IPS DF 6.9 (cell line): Measurements from ENCODE around the gene DIP2B.

Source experiments
- DNase-seq: peaks from one replicate; pipeline ENCODE4 v3.0.0-alpha.2; 2013; ENCODE audit warnings: low read depth, low spot score
- H3K27ac ChIP-seq: one replicate; pipeline ENCODE4 v1.5.1; 2013; ENCODE audit warnings: low read length, control low read depth
- H3K27me3 ChIP-seq: 2 replicates; pipeline ENCODE4 v1.6.1; 2013; ENCODE audit warnings: mild to moderate bottlenecking, low read length; ENCODE audit not compliant: control insufficient read depth, insufficient read depth
- H3K36me3 ChIP-seq: 2 replicates; pipeline ENCODE4 v1.6.1; 2013; ENCODE audit warnings: low read length; ENCODE audit not compliant: control insufficient read depth, insufficient read depth
- H3K4me1 ChIP-seq: 2 replicates; pipeline ENCODE4 v1.6.1; 2013; ENCODE audit warnings: low read length; ENCODE audit not compliant: control insufficient read depth, insufficient read depth
- H3K4me3 ChIP-seq: 2 replicates; pipeline ENCODE4 v1.5.1; 2013; ENCODE audit warnings: mild to moderate bottlenecking, low read length
- H3K9me3 ChIP-seq: 2 replicates; pipeline ENCODE4 v1.6.1; 2013; ENCODE audit warnings: low read length, inconsistent platforms; ENCODE audit not compliant: control insufficient read depth, insufficient read depth
- whole genome bisulfite sequencing: extraction: QIAGEN DNeasy Blood & Tissue Kit; methylation state at CpG from one replicate; pipeline ENCODE4 v1.1.7; 2013; ENCODE audit warnings: mixed read lengths, missing lambda C conversion rate; ENCODE audit not compliant: insufficient read length, insufficient coverage; 5-methylcytosine and 5-hydroxymethylcytosine counted together

DIP2B gene

DNA sequence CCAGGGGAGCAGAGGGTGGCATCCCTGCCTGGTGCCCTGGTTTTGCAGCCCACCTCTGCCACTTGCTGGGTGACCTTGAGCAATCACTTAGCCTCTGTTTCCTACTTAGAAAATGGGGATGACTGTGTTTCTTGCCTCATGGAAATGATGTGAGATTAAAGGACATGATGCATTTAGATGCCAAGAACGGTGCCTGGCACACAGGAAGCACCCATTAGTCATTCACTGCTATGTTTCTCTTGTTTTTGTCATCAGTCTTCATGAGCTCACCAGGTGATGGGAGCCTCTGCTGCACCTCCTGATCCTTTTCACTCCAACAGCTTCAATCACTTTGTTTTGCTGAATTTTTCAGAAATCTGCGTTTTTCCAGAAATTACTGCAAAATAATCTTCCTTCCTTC is 235.5 kb downstream of the DIP2B start:
- WGBS = no CpG with 5 or more reads among the region's 2 CpGs
- Histone ChIP-seq H3K4me1 (no peaks in the 10 kb centered on the region), H3K4me3 (no peak overlapping the region), H3K36me3 (peaks cover 10% of the 10 kb centered on the region; the same call in 1 of the 2 replicates), H3K9me3 (no peaks in the 10 kb centered on the region), H3K27ac (no peak overlapping the region), H3K27me3 (no peaks in the 10 kb centered on the region)
- no peak for DNase-seq

DNA sequence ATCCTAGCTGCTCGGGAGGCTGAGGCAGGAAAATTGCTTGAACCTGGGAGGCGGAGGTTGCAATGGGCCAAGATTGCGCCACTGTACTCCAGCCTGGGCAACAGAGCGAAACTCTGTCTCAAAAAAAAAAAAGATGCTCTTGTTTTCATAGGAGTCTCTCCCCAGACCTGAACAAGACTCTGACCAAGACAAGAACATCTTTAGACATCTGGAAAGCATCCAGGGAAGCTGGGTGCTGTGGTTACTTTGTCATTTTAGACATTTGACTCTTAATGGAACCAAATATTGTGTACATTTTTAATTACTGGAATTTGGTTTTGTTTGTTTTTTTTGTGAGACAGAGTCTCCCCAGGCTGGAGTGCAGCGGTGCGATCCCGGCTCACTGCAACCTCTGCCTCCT is 238.0 kb downstream of the DIP2B start:
- 0 out of 2 replicates have a peak, but pooled peaks cover under 1% of the 10 kb centered on the region for H3K4me1 ChIP-seq
- WGBS = no CpG with 5 or more reads among the region's 7 CpGs
- no peak overlapping the region for H3K4me3 ChIP-seq
- peaks cover 8% of the 10 kb centered on the region; the same call in 1 of the 2 replicates for H3K36me3 ChIP-seq
- no peaks in the 10 kb centered on the region for H3K9me3 ChIP-seq
- DNase-seq = no peak
- no peaks in the 10 kb centered on the region for H3K27me3 ChIP-seq
- H3K27ac ChIP-seq = no peak overlapping the region

DNA sequence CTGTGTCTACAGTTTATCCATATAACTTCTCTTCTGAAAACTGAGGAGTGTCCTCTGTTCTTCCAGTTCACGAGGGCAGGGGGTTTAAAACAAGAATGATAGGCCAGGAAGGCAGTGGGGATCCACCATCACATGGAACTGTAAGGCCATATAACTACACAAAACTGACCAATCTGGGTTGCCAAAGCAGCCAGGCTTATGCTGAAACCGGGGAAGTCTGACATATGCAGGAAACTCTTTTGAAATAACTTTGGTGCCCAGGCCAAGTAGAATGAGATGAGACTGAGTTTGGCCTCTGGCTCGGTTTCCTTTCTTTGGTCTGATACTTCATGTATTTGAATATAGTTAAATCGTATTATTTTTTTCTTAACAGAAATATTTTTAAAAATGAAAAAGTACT is 241.1 kb downstream of the DIP2B start:
- Histone ChIP-seq H3K4me1 (0 out of 2 replicates have a peak, but pooled peaks cover 2% of the 10 kb centered on the region), H3K4me3 (no peak overlapping the region), H3K27ac (no peak overlapping the region), H3K9me3 (no peaks in the 10 kb centered on the region), H3K36me3 (peaks cover 3% of the 10 kb centered on the region; the same call in 1 of the 2 replicates), H3K27me3 (no peaks in the 10 kb centered on the region)
- no CpG with 5 or more reads among the region's 4 CpGs for WGBS
- no peak for DNase-seq

DNA sequence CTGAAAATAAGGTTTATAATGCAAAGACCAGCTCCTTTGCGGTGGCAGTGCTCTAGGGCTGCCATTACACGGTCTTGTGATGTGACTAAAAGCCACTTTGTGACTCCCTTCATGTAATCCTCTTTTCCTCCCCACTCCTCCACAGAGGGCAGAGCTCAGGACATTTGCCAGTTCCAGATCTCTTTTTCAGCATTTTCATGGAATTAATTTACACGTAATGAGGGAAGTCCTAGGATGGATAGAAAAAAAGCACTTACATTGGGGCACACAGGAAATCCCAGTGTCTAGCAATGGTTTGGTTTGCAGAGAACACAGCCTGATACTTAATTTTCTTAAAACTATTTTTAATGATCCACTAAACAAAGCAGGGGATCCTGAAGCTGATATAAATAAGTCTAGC is 241.6 kb downstream of the DIP2B start:
- no peaks in the 10 kb centered on the region for H3K9me3 ChIP-seq
- H3K27ac ChIP-seq = no peak overlapping the region
- H3K27me3 ChIP-seq = no peaks in the 10 kb centered on the region
- no peak for DNase-seq
- peaks cover 3% of the 10 kb centered on the region; the same call in 1 of the 2 replicates for H3K36me3 ChIP-seq
- WGBS = no CpG with 5 or more reads among the region's 3 CpGs
- H3K4me3 ChIP-seq = no peak overlapping the region
- H3K4me1 ChIP-seq = 0 out of 2 replicates have a peak, but pooled peaks cover 2% of the 10 kb centered on the region

DNA sequence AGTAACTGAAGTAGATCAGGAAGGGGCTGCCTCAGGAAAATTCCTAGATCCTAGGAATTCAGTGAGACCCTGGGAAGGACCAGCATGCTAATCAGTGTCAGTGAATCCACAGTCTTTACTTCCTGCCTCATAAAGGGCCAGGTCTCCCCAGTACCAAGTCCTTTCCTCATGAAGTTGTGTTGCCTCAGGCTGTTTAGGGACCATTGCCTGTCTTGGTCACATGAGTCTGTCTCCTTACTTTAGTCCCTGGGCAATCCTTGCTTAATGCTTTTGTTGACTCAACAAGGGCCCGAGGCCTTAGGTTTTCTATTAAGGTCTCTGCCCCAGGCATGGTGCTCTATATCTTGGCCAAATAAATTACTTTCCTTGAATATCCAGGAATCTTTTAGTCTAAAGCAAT is 243.0 kb downstream of the DIP2B start:
- Histone ChIP-seq H3K36me3 (peaks cover 3% of the 10 kb centered on the region; the same call in 1 of the 2 replicates), H3K27ac (no peak overlapping the region), H3K9me3 (no peaks in the 10 kb centered on the region), H3K27me3 (no peaks in the 10 kb centered on the region), H3K4me3 (no peak overlapping the region), H3K4me1 (0 out of 2 replicates have a peak, but pooled peaks cover 2% of the 10 kb centered on the region)
- no CpG with 5 or more reads among the region's 1 CpG for WGBS
- DNase-seq = no peak

DNA sequence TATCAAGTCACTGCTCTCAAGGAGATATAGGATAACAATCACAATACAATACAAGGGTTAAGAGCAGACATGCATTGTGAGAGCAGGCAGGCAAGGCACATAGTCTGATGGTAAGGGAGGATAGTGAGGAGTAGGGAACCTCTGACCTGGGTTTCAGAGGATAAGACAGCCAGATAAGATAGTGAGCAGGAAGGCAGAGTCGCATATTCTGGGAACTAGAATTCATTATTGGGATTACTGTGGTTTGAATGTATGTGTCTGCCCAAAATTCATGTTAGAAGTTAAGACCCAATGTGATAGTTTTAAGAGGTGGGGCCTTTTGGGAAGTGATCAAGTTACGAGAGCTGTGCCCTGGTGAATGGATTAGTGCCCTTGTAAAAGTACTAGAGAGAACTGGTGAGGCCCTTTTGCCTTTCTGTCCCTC is 244.7 kb downstream of the DIP2B start:
- no CpG with 5 or more reads among the region's 2 CpGs for WGBS
- Histone ChIP-seq H3K4me1 (0 out of 2 replicates have a peak, but pooled peaks cover 2% of the 10 kb centered on the region), H3K9me3 (no peaks in the 10 kb centered on the region), H3K27me3 (no peaks in the 10 kb centered on the region), H3K27ac (no peak overlapping the region), H3K36me3 (peaks cover 1% of the 10 kb centered on the region; the same call in 1 of the 2 replicates), H3K4me3 (no peak overlapping the region)
- no peak for DNase-seq

DNA sequence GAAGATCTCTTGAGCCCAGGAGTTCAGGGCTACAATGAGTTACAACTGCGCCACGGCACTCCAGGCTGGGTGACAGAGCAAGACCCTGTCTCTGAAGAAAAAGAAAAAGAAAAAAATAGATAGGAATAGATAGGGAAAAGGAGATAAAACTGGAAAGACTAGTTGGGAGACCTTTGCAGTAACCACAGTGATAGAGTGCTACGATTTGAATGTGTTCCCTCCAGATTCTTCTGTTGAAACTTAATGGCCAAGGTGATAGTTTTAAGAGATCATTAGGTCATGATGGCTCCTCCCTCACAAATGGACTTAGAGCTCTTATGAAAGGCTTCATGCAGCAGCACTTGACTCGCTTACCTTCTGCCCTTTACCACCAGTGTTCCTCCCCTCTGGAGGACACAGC is 245.6 kb downstream of the DIP2B start:
- no CpG with 5 or more reads among the region's 4 CpGs for WGBS
- 0 out of 2 replicates have a peak, but pooled peaks cover 2% of the 10 kb centered on the region for H3K4me1 ChIP-seq
- no peaks in the 10 kb centered on the region for H3K9me3 ChIP-seq
- no peak overlapping the region for H3K4me3 ChIP-seq
- no peak overlapping the region for H3K27ac ChIP-seq
- no peak for DNase-seq
- no peaks in the 10 kb centered on the region for H3K27me3 ChIP-seq
- H3K36me3 ChIP-seq = no peaks in the 10 kb centered on the region

DNA sequence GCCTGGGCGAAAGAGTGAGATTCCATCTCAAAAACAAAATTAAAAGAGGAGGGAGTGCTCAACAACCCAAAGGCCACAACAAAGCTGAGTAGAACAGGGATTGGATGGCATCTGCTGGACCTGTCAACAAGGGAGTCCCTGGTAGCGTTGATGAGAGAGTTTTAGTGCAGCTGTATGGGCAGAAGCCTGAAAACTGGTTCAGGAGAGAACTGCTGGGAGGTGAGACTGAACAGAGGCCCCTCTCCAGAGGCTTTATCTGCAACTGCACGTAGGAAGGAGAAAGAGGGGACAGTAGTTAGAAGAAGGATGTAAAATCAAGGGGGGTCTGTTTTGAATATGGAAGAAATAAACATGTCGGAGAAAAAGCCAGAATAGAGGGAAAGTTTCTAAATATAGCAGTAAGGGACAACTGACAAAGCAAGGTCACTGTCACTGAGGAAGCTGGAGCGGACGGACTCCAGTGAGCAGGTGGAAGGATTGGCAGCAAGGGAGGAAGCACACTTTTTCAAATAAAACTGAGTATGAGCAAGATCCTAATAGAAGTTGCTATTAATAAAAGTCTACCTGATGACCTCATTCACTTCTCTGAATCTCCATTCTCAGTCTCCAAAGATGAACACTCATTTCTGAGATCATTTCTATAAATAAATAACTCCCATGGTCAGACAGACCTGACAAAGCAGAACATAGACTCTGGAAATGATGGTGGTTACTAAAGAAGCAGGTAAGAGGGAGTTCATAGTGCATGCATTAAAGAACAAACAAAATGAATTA is 247.3 kb downstream of the DIP2B start:
- no peak for DNase-seq
- Histone ChIP-seq H3K27me3 (no peaks in the 10 kb centered on the region), H3K36me3 (no peaks in the 10 kb centered on the region), H3K27ac (no peak overlapping the region), H3K9me3 (no peaks in the 10 kb centered on the region), H3K4me3 (no peak overlapping the region), H3K4me1 (0 out of 2 replicates have a peak, but pooled peaks cover 2% of the 10 kb centered on the region)
- WGBS = no CpG with 5 or more reads among the region's 6 CpGs

DNA sequence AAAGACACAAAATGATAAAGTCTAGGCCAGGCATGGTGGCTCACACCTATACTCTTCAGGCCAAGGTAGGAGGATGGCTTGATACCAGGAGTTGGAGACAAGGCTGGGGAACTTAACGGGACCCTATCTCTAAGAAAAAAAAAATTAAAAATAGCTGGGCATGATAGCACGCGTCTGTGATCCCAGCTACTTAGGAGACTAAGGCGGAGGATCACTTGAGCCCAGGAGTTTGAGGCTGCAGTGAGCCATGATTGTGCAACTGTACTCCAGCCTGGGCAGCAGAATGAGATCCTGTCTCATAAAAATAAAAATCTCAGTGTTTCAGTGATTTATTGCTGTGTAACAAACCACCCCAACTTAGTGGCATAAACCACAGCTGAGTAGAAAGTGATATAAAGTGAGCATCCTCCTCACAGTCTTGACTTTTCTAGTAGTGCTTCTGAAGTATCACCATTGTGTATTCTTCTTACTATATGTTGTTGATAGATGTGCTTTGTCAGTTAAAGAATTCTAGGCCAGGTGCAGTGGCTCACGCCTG is 248.5 kb downstream of the DIP2B start:
- DNase-seq = no peak
- Histone ChIP-seq H3K9me3 (no peaks in the 10 kb centered on the region), H3K27ac (no peak overlapping the region), H3K4me3 (no peak overlapping the region), H3K27me3 (no peaks in the 10 kb centered on the region), H3K36me3 (no peaks in the 10 kb centered on the region), H3K4me1 (no peaks in the 10 kb centered on the region)
- no CpG with 5 or more reads among the region's 5 CpGs for WGBS

DNA sequence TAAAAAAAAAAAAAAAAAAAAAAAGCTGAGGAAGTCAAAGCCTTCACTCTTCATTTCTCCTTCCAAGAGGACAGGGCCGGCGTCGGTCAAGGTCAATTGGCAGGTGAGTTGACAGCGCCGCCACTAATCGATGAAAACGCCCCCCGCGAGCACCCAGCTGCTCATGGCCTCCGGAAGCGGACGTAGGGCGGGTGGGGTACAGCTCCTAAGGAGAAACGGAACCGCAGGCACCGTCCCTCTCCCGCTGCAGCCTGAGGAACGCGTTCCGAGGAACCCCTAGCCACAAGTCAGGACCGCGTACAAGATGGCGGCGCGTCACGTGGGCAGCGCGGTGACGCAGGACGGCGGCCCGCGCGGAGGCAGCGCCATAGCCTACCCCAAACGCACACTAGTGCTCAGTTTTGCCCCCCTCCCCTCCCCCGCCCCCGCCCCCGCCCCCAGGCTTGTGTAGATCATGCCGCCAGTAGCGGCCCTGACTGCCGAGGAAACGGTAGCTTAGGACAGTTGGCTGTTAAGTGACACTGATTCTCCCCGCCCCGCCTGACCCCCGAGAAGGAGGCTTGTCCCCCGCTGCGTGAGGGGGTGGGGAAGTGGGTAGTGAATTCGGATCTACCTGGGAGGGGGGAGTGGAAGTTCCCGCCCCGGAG is 259.0 kb downstream of the DIP2B start, which contains the start of gene ATF1:
TSS of gene ATF1 (plus strand) at position 463 of the 647 bp plus-strand sequence. CDS start 16,045 bp downstream, outside the sequence.
- no peak within 1 kb of the TSS for H3K27ac ChIP-seq
- H3K36me3 ChIP-seq = no peaks in the 10 kb centered on the region
- WGBS = no CpG with 5 or more reads among the region's 51 CpGs
- no peaks in the 10 kb centered on the region for H3K9me3 ChIP-seq
- H3K4me1 ChIP-seq = no peaks in the 10 kb centered on the region
- H3K27me3 ChIP-seq = no peaks in the 10 kb centered on the region
- DNase-seq = peak; percentile 86
- H3K4me3 ChIP-seq = peak within 1 kb of the TSS; percentile 81
